GM12892 (cell line): Measurements from ENCODE around the gene XCL2.

Experiments used
- DNase-seq: peaks from one replicate; pipeline ENCODE4 v3.0.0; 2011; ENCODE audit not compliant: insufficient read length
- FAIRE-seq: peaks from 2 replicates; lab custom pipeline; 2011; peaks lifted over from hg19 to GRCh38; lab: Jason Lieb, UNC
- POLR2A ChIP-seq: IDR thresholded peaks from 2 replicates; pipeline ENCODE4 v1.6.1; 2011; ENCODE audit warnings: low read depth, low read length, control low read depth
- POLR2AphosphoS5 ChIP-seq: IDR thresholded peaks from 2 replicates; pipeline ENCODE4 v1.6.1; 2011; ENCODE audit warnings: low read depth, low read length, control low read depth
- TAF1 ChIP-seq: IDR thresholded peaks from 2 replicates; pipeline ENCODE4 v1.6.1; 2011; ENCODE audit warnings: low read depth, mild to moderate bottlenecking, control low read depth, low read length, borderline replicate concordance

Gene XCL2

GRCh38 chr1:168572633-168573032 lies 28.8 kb upstream of the XCL2 start:
- no peak for FAIRE-seq
- no peak for DNase-seq
- no peak for TF ChIP-seq POLR2AphosphoS5
- TF ChIP-seq TAF1, result no peak
- no peak for TF ChIP-seq POLR2A

- no peak for DNase-seq
- FAIRE-seq, result no peak
- TF ChIP-seq POLR2AphosphoS5 (no peak), TAF1 (no peak), POLR2A (no peak)
Observed at GRCh38 chr1:168570652-168571051, 26.9 kb upstream of the XCL2 start.

- TF ChIP-seq POLR2AphosphoS5 (no peak), POLR2A (no peak), TAF1 (no peak)
- DNase-seq, result no peak
- FAIRE-seq, result no peak
Observed at GRCh38 chr1:168568346-168568745, 24.5 kb upstream of the XCL2 start.

- FAIRE-seq (no peak), DNase-seq (no peak)
- TF ChIP-seq POLR2A, result no peak
Observed at GRCh38 chr1:168567568-168567967, 23.8 kb upstream of the XCL2 start.

- no peak for FAIRE-seq
- TF ChIP-seq TAF1 (no peak), POLR2A (no peak), POLR2AphosphoS5 (no peak)
- no peak for DNase-seq
Observed at GRCh38 chr1:168567007-168567406, 23.2 kb upstream of the XCL2 start.

- FAIRE-seq (no peak), DNase-seq (no peak)
- TF ChIP-seq POLR2A (no peak), POLR2AphosphoS5 (no peak), TAF1 (no peak)
Observed at GRCh38 chr1:168565825-168566224, 22.0 kb upstream of the XCL2 start.

GRCh38 chr1:168561989-168562388 lies 18.2 kb upstream of the XCL2 start:
- FAIRE-seq (no peak), DNase-seq (no peak)
- TF ChIP-seq POLR2AphosphoS5, result no peak
- TF ChIP-seq TAF1, result no peak
- no peak for TF ChIP-seq POLR2A

- DNase-seq (no peak), FAIRE-seq (no peak)
- TF ChIP-seq POLR2A (no peak), POLR2AphosphoS5 (no peak), TAF1 (no peak)
Observed at GRCh38 chr1:168560370-168560769, 16.6 kb upstream of the XCL2 start.

GRCh38 chr1:168556647-168557046 lies 12.8 kb upstream of the XCL2 start:
- FAIRE-seq (no peak), DNase-seq (no peak)
- TF ChIP-seq POLR2A (no peak), TAF1 (no peak), POLR2AphosphoS5 (no peak)

- no peak for DNase-seq
- no peak for FAIRE-seq
- TF ChIP-seq TAF1 (no peak), POLR2AphosphoS5 (no peak), POLR2A (no peak)
Observed at GRCh38 chr1:168555508-168556046, 11.8 kb upstream of the XCL2 start.

GRCh38 chr1:168554603-168555483 lies 11.0 kb upstream of the XCL2 start:
- TF ChIP-seq POLR2AphosphoS5 (no peak), TAF1 (no peak), POLR2A (no peak)
- peak; percentile 48 for FAIRE-seq
- DNase-seq, result no peak

- DNase-seq, result no peak
- no peak for FAIRE-seq
- no peak for TF ChIP-seq POLR2A
- no peak for TF ChIP-seq POLR2AphosphoS5
Observed at GRCh38 chr1:168553680-168554553, 10.1 kb upstream of the XCL2 start.
